ENCODE data around the gene PPP4R1.

DNA sequence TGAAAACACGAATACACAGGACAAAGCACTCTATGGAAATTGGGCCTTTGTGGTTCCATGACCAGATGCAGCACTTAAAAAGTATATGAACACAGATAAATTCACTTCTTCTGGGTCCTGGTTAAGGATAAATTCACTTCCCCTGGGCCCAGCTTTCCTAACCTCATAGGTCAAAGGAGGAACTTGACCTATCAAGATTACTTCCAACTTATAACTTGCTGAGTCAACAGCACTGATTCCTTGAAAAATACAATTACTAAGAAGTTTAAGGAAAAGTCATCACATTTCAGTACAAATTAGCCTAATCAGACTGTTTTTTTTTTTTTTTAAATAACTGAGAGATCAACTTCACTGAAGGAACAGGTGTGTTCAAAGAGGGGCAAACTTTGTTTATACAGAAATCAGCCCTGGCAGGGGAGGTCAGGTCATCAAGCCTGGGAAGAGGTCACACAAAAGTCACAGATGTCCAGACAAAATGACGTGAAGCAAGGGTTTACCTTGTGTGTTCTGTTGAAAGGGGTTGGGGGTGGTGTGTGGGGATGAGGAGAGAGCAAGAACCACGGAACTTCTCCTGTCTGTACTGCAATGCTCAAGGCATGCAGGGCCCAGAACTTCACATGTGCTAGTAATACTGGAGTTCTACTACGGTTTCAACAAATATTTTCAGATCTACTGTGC lies 55.8 kb downstream of the PPP4R1 start:
- TF ChIP-seq GATA2 (IDR thresholded peaks at IDR 0.05; ENCODE audit: low read depth, low read length) (no peak), GATA3 (IDR thresholded peaks at IDR 0.05; ENCODE audit: low read depth, low read length) (no peak)

All from SH-SY5Y (cell line).